ENCODE data around the gene RANBP1. TPM values are rescaled to one million over a fixed set of nuclear protein-coding genes. Genes with fewer than 3 reads are reported as not detected.

The RANBP1 gene
- total and polyA plus RNA-seq, 2 of the 13 experiments (the other 11 are each of a cell fraction or from before 2014, with no cell fraction given), result 181 to 492 TPM

DNA sequence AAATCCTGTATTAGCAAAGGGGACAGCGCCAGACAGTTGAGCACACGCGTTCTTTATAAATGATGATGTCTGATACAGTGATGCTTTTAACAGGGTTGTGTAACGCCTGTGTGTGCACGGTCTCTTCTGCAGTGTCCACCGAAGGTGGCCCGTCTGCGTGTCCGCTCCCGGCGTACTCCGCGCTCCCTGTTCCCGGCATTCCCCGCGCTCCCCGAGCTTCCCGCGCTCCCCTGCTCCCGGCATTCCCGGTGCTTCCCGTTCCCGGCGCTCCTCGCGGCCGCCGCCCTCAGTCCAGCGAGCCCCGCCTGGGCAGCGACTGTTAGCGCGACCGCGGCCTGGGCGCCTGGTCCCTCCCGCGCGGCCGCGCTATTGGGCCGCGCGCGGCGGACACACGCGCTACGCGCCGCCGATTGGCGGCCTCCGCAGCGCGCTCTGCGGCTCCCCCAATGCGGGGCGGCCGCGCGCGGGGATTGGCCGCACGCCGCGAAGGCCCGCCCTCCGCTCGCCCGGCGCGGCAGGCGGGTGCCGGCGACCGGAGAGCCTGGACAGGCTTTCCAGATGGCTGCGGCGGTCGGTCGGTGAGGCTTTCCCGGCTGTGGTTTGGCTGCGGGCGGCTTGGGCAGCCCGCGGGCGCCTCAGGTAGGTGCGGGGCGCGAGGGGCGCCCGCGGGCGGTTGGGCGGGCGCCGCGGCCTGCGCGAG lies 36.0 kb upstream of the RANBP1 start, which contains the start of gene DGCR8 (continued):
- TF ChIP-seq, protein P1, sequence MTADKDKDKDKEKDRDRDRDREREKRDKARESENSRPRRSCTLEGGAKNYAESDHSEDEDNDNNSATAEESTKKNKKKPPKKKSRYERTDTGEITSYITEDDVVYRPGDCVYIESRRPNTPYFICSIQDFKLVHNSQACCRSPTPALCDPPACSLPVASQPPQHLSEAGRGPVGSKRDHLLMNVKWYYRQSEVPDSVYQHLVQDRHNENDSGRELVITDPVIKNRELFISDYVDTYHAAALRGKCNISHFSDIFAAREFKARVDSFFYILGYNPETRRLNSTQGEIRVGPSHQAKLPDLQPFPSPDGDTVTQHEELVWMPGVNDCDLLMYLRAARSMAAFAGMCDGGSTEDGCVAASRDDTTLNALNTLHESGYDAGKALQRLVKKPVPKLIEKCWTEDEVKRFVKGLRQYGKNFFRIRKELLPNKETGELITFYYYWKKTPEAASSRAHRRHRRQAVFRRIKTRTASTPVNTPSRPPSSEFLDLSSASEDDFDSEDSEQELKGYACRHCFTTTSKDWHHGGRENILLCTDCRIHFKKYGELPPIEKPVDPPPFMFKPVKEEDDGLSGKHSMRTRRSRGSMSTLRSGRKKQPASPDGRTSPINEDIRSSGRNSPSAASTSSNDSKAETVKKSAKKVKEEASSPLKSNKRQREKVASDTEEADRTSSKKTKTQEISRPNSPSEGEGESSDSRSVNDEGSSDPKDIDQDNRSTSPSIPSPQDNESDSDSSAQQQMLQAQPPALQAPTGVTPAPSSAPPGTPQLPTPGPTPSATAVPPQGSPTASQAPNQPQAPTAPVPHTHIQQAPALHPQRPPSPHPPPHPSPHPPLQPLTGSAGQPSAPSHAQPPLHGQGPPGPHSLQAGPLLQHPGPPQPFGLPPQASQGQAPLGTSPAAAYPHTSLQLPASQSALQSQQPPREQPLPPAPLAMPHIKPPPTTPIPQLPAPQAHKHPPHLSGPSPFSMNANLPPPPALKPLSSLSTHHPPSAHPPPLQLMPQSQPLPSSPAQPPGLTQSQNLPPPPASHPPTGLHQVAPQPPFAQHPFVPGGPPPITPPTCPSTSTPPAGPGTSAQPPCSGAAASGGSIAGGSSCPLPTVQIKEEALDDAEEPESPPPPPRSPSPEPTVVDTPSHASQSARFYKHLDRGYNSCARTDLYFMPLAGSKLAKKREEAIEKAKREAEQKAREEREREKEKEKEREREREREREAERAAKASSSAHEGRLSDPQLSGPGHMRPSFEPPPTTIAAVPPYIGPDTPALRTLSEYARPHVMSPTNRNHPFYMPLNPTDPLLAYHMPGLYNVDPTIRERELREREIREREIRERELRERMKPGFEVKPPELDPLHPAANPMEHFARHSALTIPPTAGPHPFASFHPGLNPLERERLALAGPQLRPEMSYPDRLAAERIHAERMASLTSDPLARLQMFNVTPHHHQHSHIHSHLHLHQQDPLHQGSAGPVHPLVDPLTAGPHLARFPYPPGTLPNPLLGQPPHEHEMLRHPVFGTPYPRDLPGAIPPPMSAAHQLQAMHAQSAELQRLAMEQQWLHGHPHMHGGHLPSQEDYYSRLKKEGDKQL (CRISPR knock-in tag; IDR thresholded peaks at IDR 0.05; ENCODE audit: low read depth), result 0 out of 2 replicates have a peak, but pooled peaks have one; percentile 31
- TF ChIP-seq FOXA3 (CRISPR knock-in tag; IDR thresholded peaks at IDR 0.05) (peak; percentile 75), ZNF12 (CRISPR knock-in tag; IDR thresholded peaks at IDR 0.05) (no peak), SMAD9 (CRISPR knock-in tag; IDR thresholded peaks at IDR 0.05) (peak; percentile 30; the same call in 1 of the 2 replicates), PCBP2 (optimal IDR thresholded peaks at IDR 0.05; ENCODE audit: low read depth, low read length, poor library complexity, severe bottlenecking) (no peak), HOXA5 (CRISPR knock-in tag; IDR thresholded peaks at IDR 0.05) (no peak), ZBTB40 (IDR thresholded peaks at IDR 0.05) (no peak), ZBTB40 (CRISPR knock-in tag; IDR thresholded peaks at IDR 0.05) (peak; percentile 97), PLRG1 (conservative IDR thresholded peaks at IDR 0.05) (no peak), GLI4 (CRISPR knock-in tag; IDR thresholded peaks at IDR 0.05; ENCODE audit: borderline replicate concordance) (no peak; the same call in 1 of the 2 replicates)
- TF ChIP-seq, protein P2, sequence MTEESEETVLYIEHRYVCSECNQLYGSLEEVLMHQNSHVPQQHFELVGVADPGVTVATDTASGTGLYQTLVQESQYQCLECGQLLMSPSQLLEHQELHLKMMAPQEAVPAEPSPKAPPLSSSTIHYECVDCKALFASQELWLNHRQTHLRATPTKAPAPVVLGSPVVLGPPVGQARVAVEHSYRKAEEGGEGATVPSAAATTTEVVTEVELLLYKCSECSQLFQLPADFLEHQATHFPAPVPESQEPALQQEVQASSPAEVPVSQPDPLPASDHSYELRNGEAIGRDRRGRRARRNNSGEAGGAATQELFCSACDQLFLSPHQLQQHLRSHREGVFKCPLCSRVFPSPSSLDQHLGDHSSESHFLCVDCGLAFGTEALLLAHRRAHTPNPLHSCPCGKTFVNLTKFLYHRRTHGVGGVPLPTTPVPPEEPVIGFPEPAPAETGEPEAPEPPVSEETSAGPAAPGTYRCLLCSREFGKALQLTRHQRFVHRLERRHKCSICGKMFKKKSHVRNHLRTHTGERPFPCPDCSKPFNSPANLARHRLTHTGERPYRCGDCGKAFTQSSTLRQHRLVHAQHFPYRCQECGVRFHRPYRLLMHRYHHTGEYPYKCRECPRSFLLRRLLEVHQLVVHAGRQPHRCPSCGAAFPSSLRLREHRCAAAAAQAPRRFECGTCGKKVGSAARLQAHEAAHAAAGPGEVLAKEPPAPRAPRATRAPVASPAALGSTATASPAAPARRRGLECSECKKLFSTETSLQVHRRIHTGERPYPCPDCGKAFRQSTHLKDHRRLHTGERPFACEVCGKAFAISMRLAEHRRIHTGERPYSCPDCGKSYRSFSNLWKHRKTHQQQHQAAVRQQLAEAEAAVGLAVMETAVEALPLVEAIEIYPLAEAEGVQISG (CRISPR knock-in tag; IDR thresholded peaks at IDR 0.05), result peak; percentile 96
